DOHH2 (cell line): ENCODE results near the gene COMT.
A peak's percentile ranks its signal among the peaks of the same experiment; 100 is the strongest.

ENCODE experiments used
- H3F3A ChIP-seq: fragments of 200-600 bp; sonication (generic), shearing (Covaris generic); 2 replicates; pipeline ENCODE4 v1.6.0; 2016; ENCODE audit warnings: antibody characterized with exemption, mild to moderate bottlenecking; ENCODE audit not compliant: control insufficient read depth, insufficient read depth
- H3K27ac ChIP-seq: fragments of 200-600 bp; sonication (generic); 2 replicates; pipeline ENCODE4 v1.5.1; 2014; ENCODE audit warnings: low read depth, mild to moderate bottlenecking, low read length, moderate library complexity
- H3K27me3 ChIP-seq: fragments of 200-600 bp; sonication (generic); 2 replicates; pipeline ENCODE4 v1.6.1; 2014; ENCODE audit warnings: mild to moderate bottlenecking, low read length, mixed read lengths; ENCODE audit not compliant: control insufficient read depth
- H3K36me3 ChIP-seq: fragments of 200-600 bp; sonication (generic); 2 replicates; pipeline ENCODE4 v1.6.1; 2014; ENCODE audit warnings: mild to moderate bottlenecking, low read length, moderate library complexity, mixed read lengths; ENCODE audit not compliant: control insufficient read depth
- H3K4me1 ChIP-seq: fragments of 200-600 bp; sonication (generic); 2 replicates; pipeline ENCODE4 v1.6.1; 2014; ENCODE audit warnings: mild to moderate bottlenecking, low read length, mixed read lengths; ENCODE audit not compliant: control insufficient read depth
- H3K4me2 ChIP-seq: fragments of 200-600 bp; sonication (generic); 2 replicates; pipeline ENCODE4 v1.6.0; 2014; ENCODE audit warnings: mild to moderate bottlenecking, low read length, moderate library complexity
- H3K4me3 ChIP-seq: fragments of 200-600 bp; sonication (generic); 2 replicates; pipeline ENCODE4 v1.5.1; 2014; ENCODE audit warnings: mild to moderate bottlenecking, low read length, mixed read lengths
- H3K79me2 ChIP-seq: fragments of 200-600 bp; sonication (generic); 2 replicates; pipeline ENCODE4 v1.6.1; 2014; ENCODE audit warnings: mild to moderate bottlenecking, low read length, mixed read lengths; ENCODE audit not compliant: control insufficient read depth
- H3K9me2 ChIP-seq: fragments of 200-600 bp; sonication (generic); replicated peaks from 2 replicates; pipeline ENCODE4 v1.6.1; 2014; ENCODE audit warnings: mild to moderate bottlenecking, low read length, mixed read lengths; ENCODE audit not compliant: control insufficient read depth
- H3K9me3 ChIP-seq: fragments of 200-600 bp; sonication (generic); 2 replicates; pipeline ENCODE4 v1.6.1; 2014; ENCODE audit warnings: antibody characterized with exemption, low read length, mixed read lengths; ENCODE audit not compliant: control insufficient read depth, insufficient read depth
- H4K20me1 ChIP-seq: fragments of 200-600 bp; sonication (generic); 2 replicates; pipeline ENCODE4 v1.6.0; 2014; ENCODE audit warnings: low read depth, mild to moderate bottlenecking, antibody characterized with exemption, low read length, moderate library complexity; ENCODE audit not compliant: control insufficient read depth, insufficient read depth
- CTCF ChIP-seq: fragments of 200-600 bp; sonication (generic); IDR thresholded peaks from one replicate; pipeline ENCODE4 v1.5.1; 2014; ENCODE audit warnings: antibody characterized with exemption, mild to moderate bottlenecking, low read depth, low read length; ENCODE audit not compliant: poor library complexity, severe bottlenecking
- EZH2phosphoT487 ChIP-seq: fragments of 200-600 bp; sonication (generic); IDR thresholded peaks from 2 replicates; pipeline ENCODE4 v1.6.1; 2017; ENCODE audit warnings: borderline replicate concordance, mild to moderate bottlenecking, antibody characterized with exemption, low read length, moderate library complexity, mixed read lengths

The COMT gene

DNA sequence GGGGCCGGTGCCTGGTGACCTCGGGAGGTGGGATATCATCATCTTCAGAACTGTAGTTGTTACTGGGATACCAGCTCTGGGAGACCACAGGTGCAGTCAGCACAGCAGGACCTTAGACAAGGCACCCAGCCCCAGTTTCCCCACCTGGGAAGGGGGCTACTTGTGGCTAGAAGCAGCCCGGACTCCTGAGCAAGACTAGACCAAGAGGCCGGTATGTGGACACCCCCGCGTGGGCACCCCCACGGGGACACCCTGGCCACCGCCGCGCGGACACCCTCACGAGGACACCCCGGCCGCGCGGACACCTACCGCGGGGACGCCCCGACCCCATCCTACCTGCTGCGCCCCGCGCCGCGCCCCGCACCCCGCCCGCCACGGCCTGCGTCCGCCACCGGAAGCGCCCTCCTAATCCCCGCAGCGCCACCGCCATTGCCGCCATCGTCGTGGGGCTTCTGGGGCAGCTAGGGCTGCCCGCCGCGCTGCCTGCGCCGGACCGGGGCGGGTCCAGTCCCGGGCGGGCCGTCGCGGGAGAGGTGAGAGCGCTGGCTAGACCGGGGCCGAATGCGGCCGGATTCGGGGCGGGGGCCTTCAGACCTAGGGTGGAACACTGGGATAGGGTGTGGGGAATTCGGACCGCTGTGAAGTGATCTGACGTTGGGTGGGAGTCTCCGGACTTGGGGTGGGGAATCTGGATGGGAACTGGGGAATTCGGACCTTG, at the start of gene COMT, which contains the start of gene TXNRD2:
Gene COMT (plus strand): TSS at position 408 of the 718 bp plus-strand sequence. CDS start 20,755 bp downstream, outside the sequence.
Gene TXNRD2 (minus strand): TSS at position 454 of the 718 bp plus-strand sequence. CDS start 15 bp downstream, at position 439.
- H3F3A ChIP-seq: peaks cover 13% of the 10 kb centered on the region; the same call in 1 of the 2 replicates
- H4K20me1 ChIP-seq: no peaks in the 10 kb centered on the region
- peaks cover 38% of the 10 kb centered on the region for H3K4me1 ChIP-seq
- peak within 1 kb of the TSS; percentile 78 for H3K4me2 ChIP-seq
- peaks cover 30% of the 10 kb centered on the region for H3K36me3 ChIP-seq
- peak within 1 kb of the TSS; percentile 93 for H3K4me3 ChIP-seq
- H3K27me3 ChIP-seq: no peaks in the 10 kb centered on the region
- no peaks in the 10 kb centered on the region for H3K9me3 ChIP-seq
- H3K79me2 ChIP-seq: peaks cover 55% of the 10 kb centered on the region
- no peak for TF ChIP-seq EZH2phosphoT487
- no peak for TF ChIP-seq CTCF
- H3K27ac ChIP-seq: peak within 1 kb of the TSS; percentile 58
- no peaks in the 10 kb centered on the region for H3K9me2 ChIP-seq

DNA sequence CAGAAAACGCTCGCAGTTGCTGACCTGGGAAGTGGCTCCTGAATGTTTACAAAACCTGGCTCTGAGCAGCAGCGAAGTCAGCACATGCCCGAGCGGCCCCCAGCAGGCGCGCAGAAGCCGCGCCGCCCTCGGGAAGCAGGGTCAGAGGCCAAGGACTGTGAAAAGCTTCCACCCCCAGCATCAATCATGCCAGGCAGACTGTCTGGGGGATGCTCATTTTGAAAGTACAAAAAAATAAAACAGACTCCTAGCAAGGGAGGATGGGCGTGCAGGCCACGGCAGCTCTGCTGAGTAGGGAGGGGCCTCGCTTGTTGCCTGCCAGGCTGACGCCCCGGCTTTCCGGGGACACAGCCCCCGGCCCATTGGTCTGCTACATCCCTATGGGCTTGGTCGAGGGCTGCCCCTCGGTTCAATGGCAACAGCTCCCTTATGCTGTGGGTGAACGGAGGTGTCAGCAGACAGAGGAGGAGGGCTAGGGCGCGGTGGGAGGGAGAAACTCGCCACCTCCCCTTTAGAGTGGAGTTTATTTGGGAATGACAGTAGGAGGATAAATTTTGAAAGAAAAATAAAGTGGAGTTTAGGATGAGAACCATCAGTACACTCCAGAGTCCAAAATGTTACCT, 49.2 kb upstream of the COMT start:
- TF ChIP-seq EZH2phosphoT487: no peak
- TF ChIP-seq CTCF: no peak
- no peaks in the 10 kb centered on the region for H3K9me3 ChIP-seq
- H3K27me3 ChIP-seq: no peaks in the 10 kb centered on the region
- no peaks in the 10 kb centered on the region for H3K9me2 ChIP-seq
- peak overlapping the region; percentile 87 for H3K4me2 ChIP-seq
- peaks cover 7% of the 10 kb centered on the region for H3K36me3 ChIP-seq
- H3K27ac ChIP-seq: peak overlapping the region; percentile 97
- peaks cover 68% of the 10 kb centered on the region for H3K4me1 ChIP-seq
- H3K4me3 ChIP-seq: peak overlapping the region; percentile 65
- H4K20me1 ChIP-seq: no peaks in the 10 kb centered on the region
- peaks cover 17% of the 10 kb centered on the region for H3F3A ChIP-seq
- H3K79me2 ChIP-seq: no peaks in the 10 kb centered on the region

GRCh38 chr22:19892925-19893324, 48.6 kb upstream of the COMT start:
- Histone ChIP-seq H3K4me1 (peaks cover 63% of the 10 kb centered on the region), H3K36me3 (peaks cover 7% of the 10 kb centered on the region)

More at GRCh38 chr22:19892925-19893324, 48.6 kb upstream of the COMT start:
- Histone ChIP-seq H3K27me3 (no peaks in the 10 kb centered on the region), H3K4me3 (peak overlapping the region; percentile 65; the same call in 1 of the 2 replicates), H4K20me1 (no peaks in the 10 kb centered on the region), H3K4me2 (peak overlapping the region; percentile 87), H3F3A (peaks cover 17% of the 10 kb centered on the region), H3K27ac (peak overlapping the region; percentile 97), H3K9me3 (no peaks in the 10 kb centered on the region), H3K79me2 (no peaks in the 10 kb centered on the region), H3K9me2 (no peaks in the 10 kb centered on the region)
- TF ChIP-seq CTCF (no peak), EZH2phosphoT487 (no peak)
